ENCODE results near the gene SERPINA3. TPM values are rescaled to one million over a fixed set of nuclear protein-coding genes. Genes with fewer than 3 reads are reported as not detected.

Gene SERPINA3
- total and polyA plus RNA-seq, 8 donors: 1,011 to 4,136 (median 2,518) TPM

- intact Hi-C loops (cut with DNase I): no loop called here
- H3K27me3 ChIP-seq: no peaks in the 10 kb centered on the region
- peak overlapping the region in 2 of 4 donors; percentile 32 to 35 for H3K4me3 ChIP-seq
- FAIRE-seq (no peak), ATAC-seq (no peak), DNase-seq (no peak)
- H3K4me1 ChIP-seq: peaks cover 0 to 26% (median 14%) of the 10 kb centered on the region in 3 donors
- H3K9me3 ChIP-seq: no peaks in the 10 kb centered on the region
- H3K36me3 ChIP-seq: no peaks in the 10 kb centered on the region
- 92 to 97% methylated on average over 4 of the region's 4 CpGs for WGBS, 2 donors
- H3K27ac ChIP-seq: peak overlapping the region in 2 of 4 donors; percentile 72 to 73
- no peak for TF ChIP-seq CTCF (IDR thresholded peaks at IDR 0.05)
Observed at GRCh38 chr14:94583557-94583956, 28.6 kb upstream of the SERPINA3 start.

DNA sequence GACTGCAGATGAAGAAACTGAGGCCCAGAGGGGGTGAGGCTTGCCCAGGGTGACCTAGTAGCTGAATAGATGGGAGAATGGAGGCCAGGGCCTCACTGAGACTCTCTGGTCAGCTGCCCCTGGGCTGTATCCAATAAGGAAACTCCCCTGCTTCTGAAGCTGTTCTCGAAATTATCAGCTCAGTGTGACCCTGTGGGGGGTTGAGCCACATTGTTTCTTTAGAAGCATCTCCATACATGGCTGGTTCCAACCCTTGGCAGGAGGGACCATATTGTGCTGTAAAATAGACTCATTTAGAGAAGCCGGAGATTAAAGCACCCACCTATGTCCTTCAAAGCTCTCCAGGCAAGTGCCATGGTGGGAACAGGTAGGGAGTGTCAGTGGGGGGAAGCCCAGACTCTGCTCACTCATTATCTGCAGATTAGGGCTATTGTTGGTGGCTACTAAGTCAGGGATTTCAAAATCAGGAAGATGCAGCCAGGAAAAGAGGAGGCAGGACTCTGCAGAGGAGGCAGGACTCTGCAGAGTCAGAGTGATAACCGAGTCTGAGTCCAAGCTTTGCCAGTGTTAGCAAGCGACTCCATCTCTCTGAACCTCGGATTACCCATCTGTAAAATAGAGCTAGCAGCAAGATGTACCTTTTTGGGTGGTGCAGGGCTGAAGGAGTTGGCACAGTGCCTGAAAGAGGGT lies 27.5 kb upstream of the SERPINA3 start:
- peak overlapping the region in 2 of 4 donors; percentile 3 to 4 for H3K4me3 ChIP-seq
- DNase-seq (no peak), FAIRE-seq (no peak), ATAC-seq (no peak)
- H3K27me3 ChIP-seq: no peaks in the 10 kb centered on the region
- no peaks in the 10 kb centered on the region for H3K9me3 ChIP-seq
- H3K27ac ChIP-seq: no peak overlapping the region
- WGBS, 2 donors: 78% methylated on average over 5 of the region's 5 CpGs
- intact Hi-C loops (cut with DNase I): no loop called here
- no peaks in the 10 kb centered on the region for H3K36me3 ChIP-seq
- TF ChIP-seq CTCF (IDR thresholded peaks at IDR 0.05): no peak
- H3K4me1 ChIP-seq: peaks cover 0 to 26% (median 14%) of the 10 kb centered on the region in 3 donors

GRCh38 chr14:94586635-94587034 lies 25.6 kb upstream of the SERPINA3 start:
- no peak for ATAC-seq

GRCh38 chr14:94588311-94588710 lies 23.9 kb upstream of the SERPINA3 start:
- peaks cover 0 to 8% (median 0%) of the 10 kb centered on the region in 3 donors for H3K36me3 ChIP-seq
- no peak overlapping the region for H3K27ac ChIP-seq
- no peaks in the 10 kb centered on the region for H3K9me3 ChIP-seq
- H3K4me1 ChIP-seq: peaks cover under 1 to 7% (median 5%) of the 10 kb centered on the region in 3 donors
- WGBS, 2 donors: 79 to 85% methylated on average over 4 of the region's 4 CpGs
- no peak for TF ChIP-seq CTCF (IDR thresholded peaks at IDR 0.05)
- no peak for FAIRE-seq
- H3K4me3 ChIP-seq: no peak overlapping the region
- ATAC-seq: no peak
- DNase-seq: no peak
- H3K27me3 ChIP-seq: no peaks in the 10 kb centered on the region
- intact Hi-C loops (cut with DNase I): no loop called here

More at GRCh38 chr14:94586635-94587034, 25.6 kb upstream of the SERPINA3 start:
- Histone ChIP-seq H3K27me3 (no peaks in the 10 kb centered on the region), H3K36me3 (peaks cover 0 to 5% (median 0%) of the 10 kb centered on the region in 3 donors), H3K9me3 (no peaks in the 10 kb centered on the region), H3K4me3 (no peak overlapping the region), H3K4me1 (peaks cover 0 to 16% (median 14%) of the 10 kb centered on the region in 3 donors), H3K27ac (no peak overlapping the region)
- no peak for DNase-seq
- WGBS, 2 donors: 79 to 88% methylated on average over 4 of the region's 4 CpGs
- no peak for TF ChIP-seq CTCF (IDR thresholded peaks at IDR 0.05)
- no peak for FAIRE-seq
- intact Hi-C loops (cut with DNase I): no loop called here

- no peak for TF ChIP-seq CTCF (IDR thresholded peaks at IDR 0.05)
- no peaks in the 10 kb centered on the region for H3K27me3 ChIP-seq
- H3K4me3 ChIP-seq: no peak overlapping the region
- intact Hi-C loops (cut with DNase I): no loop called here
- H3K4me1 ChIP-seq: peaks cover 8 to 20% (median 19%) of the 10 kb centered on the region in 3 donors
- no peak overlapping the region for H3K27ac ChIP-seq
- ATAC-seq: no peak
- peaks cover 0 to 8% (median 0%) of the 10 kb centered on the region in 3 donors for H3K36me3 ChIP-seq
- H3K9me3 ChIP-seq: no peaks in the 10 kb centered on the region
- FAIRE-seq: no peak
- DNase-seq: no peak
Observed at GRCh38 chr14:94591073-94591472, 21.1 kb upstream of the SERPINA3 start.

All from pancreas (tissue), 10 donors.